ENCODE measurements around the gene WBP11.
"Not testable (repeated sequence)": the region's sequence is repeated elsewhere in the genome, so short reads cannot be mapped to it uniquely, and the experiment has no call there.

The WBP11 gene

GRCh38 chr12:14770496-14771461, 32.5 kb downstream of the WBP11 start:
- DNase-seq = peak; percentile 92

GRCh38 chr12:14769969-14770495, 33.2 kb downstream of the WBP11 start:
- DNase-seq = peak; percentile 77

- DNase-seq = peak; percentile 46
Measured at GRCh38 chr12:14769466-14769968, 33.8 kb downstream of the WBP11 start.

GRCh38 chr12:14768823-14769405, 34.4 kb downstream of the WBP11 start:
- peak; percentile 37 for DNase-seq

GRCh38 chr12:14767617-14768016, 35.7 kb downstream of the WBP11 start:
- DNase-seq = no peak

- DNase-seq = no peak
Measured at GRCh38 chr12:14766649-14767215, 36.5 kb downstream of the WBP11 start.

- DNase-seq = not testable (repeated sequence)
Measured at GRCh38 chr12:14766020-14766419, 37.3 kb downstream of the WBP11 start.

GRCh38 chr12:14765398-14765797, 37.9 kb downstream of the WBP11 start:
- no peak for DNase-seq

GRCh38 chr12:14759711-14760280, 43.5 kb downstream of the WBP11 start:
- not testable (repeated sequence) for DNase-seq

GRCh38 chr12:14756334-14757143, 46.7 kb downstream of the WBP11 start:
- no peak for DNase-seq

GRCh38 chr12:14751986-14752385, 51.3 kb downstream of the WBP11 start:
- no peak for DNase-seq

GRCh38 chr12:14743061-14743460, 60.2 kb downstream of the WBP11 start:
- DNase-seq = no peak

GRCh38 chr12:14741942-14742341, 61.3 kb downstream of the WBP11 start:
- DNase-seq = no peak

GRCh38 chr12:14741153-14741552, 62.1 kb downstream of the WBP11 start:
- DNase-seq = no peak

- DNase-seq = not testable (repeated sequence)
Measured at GRCh38 chr12:14736441-14736840, 66.8 kb downstream of the WBP11 start.
